H1 (cell line): ENCODE measurements around the gene TMEM196. TPM values are rescaled to one million over a fixed set of nuclear protein-coding genes. Genes with fewer than 3 reads are reported as not detected.

ENCODE experiments used
- CTCF ChIA-PET: fragments of 300-600 bp; sonication (Branson Sonifier 250); formaldehyde crosslinking; loops from one replicate; lab custom pipeline; 2021; ENCODE audit not compliant: partially characterized antibody; lab: Charles Lee
- POLR2A ChIA-PET: fragments of 300-600 bp; sonication (Branson Sonifier 250); formaldehyde crosslinking; loops from one replicate; lab custom pipeline; 2021; ENCODE audit warnings: inconsistent platforms; ENCODE audit not compliant: partially characterized antibody; lab: Charles Lee
- DNase-seq, 2 experiments: peaks; one replicate each; pipeline versions ENCODE4 v3.0.0 to v3.0.0-alpha.2; 2010 to 2022; ENCODE audit warnings: low spot score in 2 of 2, low read depth in 1 of 2, mixed read lengths in 1 of 2
- FAIRE-seq: peaks from 2 replicates; lab custom pipeline; 2011; peaks lifted over from hg19 to GRCh38; lab: Jason Lieb, UNC
- H2AFZ ChIP-seq: 2 replicates; pipeline ENCODE4 v1.8.1; 2012; ENCODE audit warnings: low read length, inconsistent platforms
- H2AK5ac ChIP-seq: 2 replicates; pipeline ENCODE4 v1.6.1; 2013; ENCODE audit warnings: low read depth, low read length
- H2BK120ac ChIP-seq: replicated peaks from 2 replicates; pipeline ENCODE3; 2013; ENCODE audit warnings: low read depth, low read length, inconsistent platforms
- H2BK12ac ChIP-seq: 2 replicates; pipeline ENCODE4 v1.6.1; 2013; ENCODE audit warnings: low read depth, low read length
- H2BK15ac ChIP-seq: 2 replicates; pipeline ENCODE4 v1.6.1; 2013; ENCODE audit warnings: low read length
- H2BK20ac ChIP-seq: 2 replicates; pipeline ENCODE4 v1.6.1; 2013; ENCODE audit warnings: low read length
- H2BK5ac ChIP-seq: 2 replicates; pipeline ENCODE4 v1.6.1; 2013; ENCODE audit warnings: low read depth, low read length
- H3K14ac ChIP-seq: 2 replicates; pipeline ENCODE4 v1.6.1; 2013; ENCODE audit warnings: inconsistent platforms; ENCODE audit not compliant: insufficient read length
- H3K18ac ChIP-seq: 2 replicates; pipeline ENCODE4 v1.6.1; 2013; ENCODE audit warnings: low read length; ENCODE audit errors: extremely low read depth
- H3K23ac ChIP-seq: 2 replicates; pipeline ENCODE4 v1.6.1; 2013; ENCODE audit warnings: inconsistent platforms; ENCODE audit not compliant: insufficient read length
- H3K23me2 ChIP-seq: 2 replicates; pipeline ENCODE4 v1.6.1; 2013; ENCODE audit warnings: low read depth, low read length
- H3K27ac ChIP-seq: 2 replicates; pipeline ENCODE4 v1.6.1; 2011; ENCODE audit warnings: low read depth, low read length, inconsistent platforms
- H3K27me3 ChIP-seq, 4 experiments: replicated peaks in 1 of 4; 1 replicate in 1 of 4; 2 replicates in 3 of 4; pipeline versions ENCODE4 v1.6.1 to v1.8.1; 2011 to 2013; ENCODE audit warnings: low read length in 3 of 4, mild to moderate bottlenecking in 3 of 4, inconsistent platforms in 2 of 4, mixed read lengths in 2 of 4, moderate library complexity in 1 of 4; ENCODE audit not compliant: control insufficient read depth in 3 of 4, insufficient read depth in 3 of 4; ENCODE audit errors: extremely low read depth in 1 of 4
- H3K36me3 ChIP-seq, 4 experiments: 2 replicates each; pipeline versions ENCODE4 v1.6.1 to v1.8.1; 2011 to 2013; ENCODE audit warnings: mild to moderate bottlenecking in 4 of 4, low read length in 3 of 4, moderate library complexity in 2 of 4, control low read depth in 1 of 4, inconsistent platforms in 1 of 4; ENCODE audit not compliant: insufficient read depth in 4 of 4, control insufficient read depth in 2 of 4
- H3K4ac ChIP-seq: replicated peaks from 2 replicates; pipeline ENCODE3; 2013; ENCODE audit warnings: low read length, low read depth, mixed read lengths, inconsistent platforms; ENCODE audit not compliant: insufficient read length
- H3K4me1 ChIP-seq, 4 experiments: replicated peaks in 1 of 4; 1 replicate in 1 of 4; 2 replicates in 3 of 4; pipeline versions ENCODE4 v1.6.1 to v1.8.1; 2011 to 2013; ENCODE audit warnings: low read length in 3 of 4, inconsistent platforms in 2 of 4, mixed read lengths in 1 of 4; ENCODE audit not compliant: insufficient read depth in 4 of 4, control insufficient read depth in 3 of 4
- H3K4me2 ChIP-seq, 2 experiments: 2 replicates each; pipeline versions ENCODE4 v1.6.1 to v1.8.1; 2011 to 2013; ENCODE audit warnings: low read depth in 2 of 2, low read length in 2 of 2, control low read depth in 1 of 2, inconsistent platforms in 1 of 2, mild to moderate bottlenecking in 1 of 2; ENCODE audit not compliant: insufficient read depth in 1 of 2
- H3K4me3 ChIP-seq, 4 experiments: fragments of 200-600, 300-600 bp in 1 of 4; sonication (generic), shearing (Covaris generic), sonication (Bioruptor Twin) in 1 of 4; 2 replicates each; pipeline versions ENCODE4 v1.5.1 to v1.8.1; 2011 to 2016; ENCODE audit warnings: low read length in 4 of 4, low read depth in 3 of 4, control low read depth in 2 of 4, inconsistent platforms in 2 of 4, mild to moderate bottlenecking in 2 of 4, mixed read lengths in 1 of 4, moderate library complexity in 1 of 4; ENCODE audit not compliant: insufficient read depth in 2 of 4; ENCODE audit errors: extremely low read depth in 1 of 4
- H3K56ac ChIP-seq: replicated peaks from 2 replicates; pipeline ENCODE3; 2013; ENCODE audit warnings: low read depth, mild to moderate bottlenecking, mixed read lengths, low read length, inconsistent platforms; ENCODE audit not compliant: insufficient read length
- H3K79me1 ChIP-seq: 2 replicates; pipeline ENCODE4 v1.6.1; 2013; ENCODE audit warnings: low read depth, low read length, control low read depth
- H3K79me2 ChIP-seq, 2 experiments: 2 replicates each; pipeline versions ENCODE4 v1.6.1 to v1.8.1; 2012 to 2013; ENCODE audit warnings: low read length in 2 of 2, mild to moderate bottlenecking in 2 of 2, inconsistent platforms in 1 of 2; ENCODE audit not compliant: insufficient read depth in 2 of 2, control insufficient read depth in 1 of 2
- H3K9ac ChIP-seq, 4 experiments: replicated peaks in 1 of 4; 1 replicate in 1 of 4; 2 replicates in 3 of 4; pipeline versions ENCODE4 v1.6.1 to v1.8.1; 2011 to 2013; ENCODE audit warnings: low read depth in 3 of 4, low read length in 3 of 4, control low read depth in 2 of 4, mild to moderate bottlenecking in 2 of 4, moderate library complexity in 2 of 4, inconsistent platforms in 1 of 4; ENCODE audit errors: extremely low read depth in 1 of 4
- H3K9me3 ChIP-seq, 2 experiments: 2 replicates each; pipeline versions ENCODE4 v1.6.1 to v1.8.1; 2012 to 2013; ENCODE audit warnings: mild to moderate bottlenecking in 2 of 2, moderate library complexity in 2 of 2, control low read depth in 1 of 2, inconsistent platforms in 1 of 2, low read depth in 1 of 2, low read length in 1 of 2, mixed read lengths in 1 of 2; ENCODE audit not compliant: insufficient read depth in 2 of 2
- H4K20me1 ChIP-seq, 2 experiments: replicated peaks in 1 of 2; 2 replicates each; pipeline versions ENCODE3 to v1.8.1; 2011 to 2013; ENCODE audit warnings: inconsistent platforms in 2 of 2, low read length in 2 of 2, mild to moderate bottlenecking in 1 of 2; ENCODE audit not compliant: insufficient read depth in 2 of 2, control insufficient read depth in 1 of 2
- H4K5ac ChIP-seq: 2 replicates; pipeline ENCODE4 v1.6.1; 2013; ENCODE audit warnings: low read length, low read depth, mixed read lengths, inconsistent platforms; ENCODE audit not compliant: insufficient read length
- H4K8ac ChIP-seq: 2 replicates; pipeline ENCODE4 v1.8.0; 2013; ENCODE audit warnings: mild to moderate bottlenecking, moderate library complexity, low read length, inconsistent platforms; ENCODE audit not compliant: insufficient read depth; ENCODE audit errors: extremely low read depth
- H4K91ac ChIP-seq: replicated peaks from 2 replicates; pipeline ENCODE3; 2013; ENCODE audit warnings: low read length, mixed read lengths, inconsistent platforms; ENCODE audit not compliant: insufficient read length
- CBX5 ChIP-seq: fragments of 300-800, 300-1000 bp; sonication (generic); IDR thresholded peaks from 2 replicates; pipeline ENCODE4 v1.7.1; 2016; ENCODE audit warnings: antibody characterized with exemption, low read length, low read depth
- JUN ChIP-seq: IDR thresholded peaks from 2 replicates; pipeline ENCODE4 v1.6.1; 2011; ENCODE audit warnings: low read depth, mild to moderate bottlenecking, improper control_type of control experiment, low read length
- MAFK ChIP-seq: IDR thresholded peaks from 2 replicates; pipeline ENCODE4 v1.6.1; 2012; ENCODE audit warnings: low read depth, mild to moderate bottlenecking, improper control_type of control experiment, low read length
- MAX ChIP-seq: IDR thresholded peaks from 2 replicates; pipeline ENCODE4 v1.6.1; 2012; ENCODE audit warnings: inconsistent platforms
- POU5F1 ChIP-seq: IDR thresholded peaks from 2 replicates; pipeline ENCODE4 v1.6.1; 2011; ENCODE audit warnings: low read depth, mild to moderate bottlenecking, low read length, moderate library complexity
- RXRA ChIP-seq: IDR thresholded peaks from 2 replicates; pipeline ENCODE4 v1.6.1; 2011; ENCODE audit warnings: low read depth, mild to moderate bottlenecking, low read length, moderate library complexity; ENCODE audit not compliant: insufficient read depth
- SP2 ChIP-seq: IDR thresholded peaks from 2 replicates; pipeline ENCODE4 v1.6.1; 2012; ENCODE audit warnings: mild to moderate bottlenecking, low read length, inconsistent platforms
- TAF1 ChIP-seq: IDR thresholded peaks from 2 replicates; pipeline ENCODE4 v1.6.1; 2011; ENCODE audit warnings: mild to moderate bottlenecking, low read depth, low read length
- WGBS, 2 experiments: shearing (Covaris generic) in 1 of 2; methylation state at CpG; one replicate each; pipeline versions ENCODE4 v1.1.6 to v1.1.7; 2013 to 2015; ENCODE audit warnings: low lambda C conversion rate in 2 of 2, mixed read lengths in 2 of 2, inconsistent platforms in 1 of 2, low coverage in 1 of 2, missing lambda C conversion rate in 1 of 2; ENCODE audit not compliant: insufficient replicate concordance in 2 of 2, insufficient coverage in 1 of 2, insufficient read length in 1 of 2; ENCODE audit errors: extremely low coverage in 1 of 2, missing lambda C conversion rate in 1 of 2; 5-methylcytosine and 5-hydroxymethylcytosine counted together
- polyA plus RNA-seq, 7 experiments: library from polyadenylated mRNA; depleted of rRNA in 3 of 7; stranded (reverse) in 5 of 7; unstranded in 2 of 7; fragments of >200 nt in 5 of 7; fragments of 200-250 nt in 2 of 7; gene quantifications; 1 replicate in 5 of 7; 2 replicates in 1 of 7; 4 replicates in 1 of 7; pipeline versions ENCODE4 v1.2.1 to v1.2.3, GENCODE V29; 2011 to 2013; ENCODE audit warnings: missing spikeins in 2 of 7, mixed read lengths in 2 of 7
- total RNA-seq: library from RNA; stranded (reverse); fragmentation: NEBNext Ultra II Directional; extraction: Animal tissue kit (Norgen Biotek cat#: 25700); gene quantifications from 2 replicates; pipeline ENCODE4 v1.2.1, GENCODE V29; 2021

Gene TMEM196
- total and polyA plus RNA-seq, 2 of the 8 experiments (the other 6 are each of a cell fraction or from before 2014, with no cell fraction given) = 0.06 to 0.07 TPM

DNA sequence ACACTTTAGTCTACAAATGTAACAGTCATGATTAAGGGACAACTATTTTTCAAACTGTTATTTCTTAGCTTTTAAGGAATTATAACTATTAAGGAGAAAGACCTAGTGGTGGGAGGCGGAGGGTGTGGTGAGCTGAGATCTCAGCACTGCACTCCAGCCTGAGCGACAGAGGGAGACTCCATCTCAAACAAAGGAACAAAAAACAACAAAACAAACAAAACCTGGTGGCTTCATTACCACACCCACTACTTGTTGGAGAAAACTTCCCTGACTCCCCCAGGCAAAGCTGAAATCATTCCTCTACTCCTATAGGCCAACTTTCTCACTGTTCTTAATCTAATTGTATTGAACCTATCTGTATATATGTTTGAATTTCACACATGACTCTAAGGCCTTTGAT, 67.8 kb downstream of the TMEM196 start:
- no peaks in the 10 kb centered on the region for H3K9me3 ChIP-seq
- ChIA-PET POLR2A (no interaction called here), CTCF (no interaction called here)
- WGBS, 2 experiments = 57% methylated on average over 2 of the region's 2 CpGs; no CpG with 5 or more reads in 1 of the 2 experiments
- FAIRE-seq (no peak), DNase-seq (no peak)
- TF ChIP-seq POU5F1 = no peak
- no peak for TF ChIP-seq CBX5
- no peak for TF ChIP-seq MAX
- no peak for TF ChIP-seq MAFK
- TF ChIP-seq SP2 = no peak
- no peak for TF ChIP-seq JUN
- no peak for TF ChIP-seq TAF1
- no peak for TF ChIP-seq RXRA
- no peaks in the 10 kb centered on the region for H3K27me3 ChIP-seq
- H2BK5ac ChIP-seq = no peak overlapping the region
- no peak overlapping the region for H4K91ac ChIP-seq
- no peak overlapping the region for H4K5ac ChIP-seq
- peaks cover 10 to 60% of the 10 kb centered on the region in 2 experiments for H3K79me2 ChIP-seq
- H3K4me2 ChIP-seq = no peak overlapping the region
- peaks cover 3% of the 10 kb centered on the region; the same call in 1 of the 2 replicates for H3K79me1 ChIP-seq
- H3K18ac ChIP-seq = no peak overlapping the region
- no peak overlapping the region for H3K27ac ChIP-seq
- H3K4me1 ChIP-seq = peaks cover 0 to 3% (median 1%) of the 10 kb centered on the region in 4 experiments; a peak in 2 of 7 replicates
- no peak overlapping the region for H2BK20ac ChIP-seq
- no peak overlapping the region for H3K56ac ChIP-seq
- no peak overlapping the region for H2BK15ac ChIP-seq
- no peaks in the 10 kb centered on the region for H4K20me1 ChIP-seq
- no peak overlapping the region for H3K4me3 ChIP-seq
- H3K4ac ChIP-seq = no peak overlapping the region
- H4K8ac ChIP-seq = no peak overlapping the region
- H2BK120ac ChIP-seq = no peak overlapping the region
- no peak overlapping the region for H3K9ac ChIP-seq
- H3K23me2 ChIP-seq = no peaks in the 10 kb centered on the region
- no peaks in the 10 kb centered on the region; a peak in 1 of 8 replicates for H3K36me3 ChIP-seq
- no peak overlapping the region for H3K14ac ChIP-seq
- H2AK5ac ChIP-seq = no peak overlapping the region
- no peak overlapping the region for H2BK12ac ChIP-seq
- no peak overlapping the region for H3K23ac ChIP-seq
- no peak overlapping the region for H2AFZ ChIP-seq
